Endothelial cell of umbilical vein (primary cell): ENCODE measurements around the gene CTDP1. TPM values are rescaled to one million over a fixed set of nuclear protein-coding genes. Genes with fewer than 3 reads are reported as not detected.

ENCODE experiments used
- BruUV-seq: library from RNA; stranded (reverse); fragments of 400-500 nt; replicated peaks from 2 replicates; lab custom pipeline; 2021; lab: Mats Ljungman, UMichigan
- CTCF ChIA-PET: fragments of 300-600, 350-600 bp; sonication (Branson Sonifier 250); formaldehyde crosslinking; loops from one replicate; lab custom pipeline; 2021; ENCODE audit warnings: antibody characterized with exemption, inconsistent platforms; lab: Charles Lee
- POLR2A ChIA-PET: fragments of 300-600, 350-600 bp; sonication (Branson Sonifier 250); formaldehyde crosslinking; loops from one replicate; lab custom pipeline; 2021; ENCODE audit warnings: antibody characterized with exemption, inconsistent platforms; lab: Charles Lee
- DNase-seq: peaks from one replicate; pipeline ENCODE4 v3.0.0-alpha.2; 2011; ENCODE audit warnings: low read depth, low spot score
- FAIRE-seq: peaks from 2 replicates; lab custom pipeline; 2011; peaks lifted over from hg19 to GRCh38; lab: Jason Lieb, UNC
- H2AFZ ChIP-seq: 2 replicates; pipeline ENCODE4 v1.6.0; 2012; ENCODE audit warnings: low read depth, low read length, control low read depth, inconsistent platforms
- H3K27ac ChIP-seq: 2 replicates; pipeline ENCODE4 v1.5.1; 2011; ENCODE audit warnings: low read depth, mild to moderate bottlenecking, control low read depth, low read length, moderate library complexity; ENCODE audit not compliant: insufficient read depth
- H3K27me3 ChIP-seq, 2 experiments: 2 replicates each; pipeline versions ENCODE4 v1.6.0 to v1.6.1; 2011; ENCODE audit warnings: low read length in 2 of 2, mixed read lengths in 1 of 2; ENCODE audit not compliant: control insufficient read depth in 2 of 2, insufficient read depth in 2 of 2
- H3K36me3 ChIP-seq, 2 experiments: 2 replicates in 1 of 2; 3 replicates in 1 of 2; pipeline ENCODE4 v1.5.1; 2011; ENCODE audit warnings: low read length in 2 of 2, mild to moderate bottlenecking in 1 of 2, moderate library complexity in 1 of 2; ENCODE audit not compliant: control insufficient read depth in 2 of 2, insufficient read depth in 2 of 2; ENCODE audit errors: extremely low read depth in 1 of 2
- H3K4me1 ChIP-seq: 3 replicates; pipeline ENCODE4 v1.5.1; 2011; ENCODE audit warnings: mild to moderate bottlenecking, low read length; ENCODE audit not compliant: control insufficient read depth, insufficient read depth; ENCODE audit errors: extremely low read depth
- H3K4me2 ChIP-seq: 2 replicates; pipeline ENCODE4 v1.6.1; 2011; ENCODE audit warnings: low read length, control low read depth, mixed read lengths; ENCODE audit not compliant: insufficient read depth
- H3K4me3 ChIP-seq, 3 experiments: fragments of 200-600 bp in 1 of 3; sonication (generic), shearing (Covaris generic) in 1 of 3; replicated peaks in 1 of 3; 2 replicates each; pipeline ENCODE4 v1.5.1; 2011 to 2016; ENCODE audit warnings: control low read depth in 3 of 3, low read length in 3 of 3, mild to moderate bottlenecking in 2 of 3, inconsistent platforms in 1 of 3, low read depth in 1 of 3, moderate library complexity in 1 of 3; ENCODE audit not compliant: insufficient read depth in 1 of 3
- H3K79me2 ChIP-seq: 2 replicates; pipeline ENCODE4 v1.6.0; 2012; ENCODE audit warnings: low read length, inconsistent platforms; ENCODE audit not compliant: control insufficient read depth, insufficient read depth
- H3K9ac ChIP-seq: replicated peaks from 2 replicates; pipeline ENCODE3; 2011; ENCODE audit warnings: low read length, control low read depth; ENCODE audit not compliant: insufficient read depth; ENCODE audit errors: extremely low read depth
- H3K9me1 ChIP-seq: replicated peaks from 3 replicates; pipeline ENCODE4 v1.6.0; 2011; ENCODE audit warnings: mild to moderate bottlenecking, low read length; ENCODE audit not compliant: control insufficient read depth, insufficient read depth; ENCODE audit errors: extremely low read depth
- H3K9me3 ChIP-seq: replicated peaks from 2 replicates; pipeline ENCODE4 v1.5.1; 2012; ENCODE audit warnings: low read length, inconsistent platforms; ENCODE audit not compliant: control insufficient read depth, insufficient read depth
- H4K20me1 ChIP-seq: replicated peaks from 2 replicates; pipeline ENCODE3; 2011; ENCODE audit warnings: mild to moderate bottlenecking, low read length; ENCODE audit not compliant: control insufficient read depth, insufficient read depth; ENCODE audit errors: extremely low read depth
- EZH2 ChIP-seq: IDR thresholded peaks from 2 replicates; pipeline ENCODE4 v1.6.1; 2012; ENCODE audit warnings: borderline replicate concordance, low read depth, mild to moderate bottlenecking, moderate library complexity, low read length, inconsistent platforms; ENCODE audit not compliant: severe bottlenecking
- FOS ChIP-seq: IDR thresholded peaks from 2 replicates; pipeline ENCODE4 v1.6.1; 2011; ENCODE audit warnings: mild to moderate bottlenecking, low read length, moderate library complexity, borderline replicate concordance; ENCODE audit not compliant: insufficient read depth
- GATA2 ChIP-seq: IDR thresholded peaks from 2 replicates; pipeline ENCODE4 v1.7.0; 2011; ENCODE audit warnings: low read depth, mild to moderate bottlenecking, moderate library complexity, mixed read lengths, low read length; ENCODE audit not compliant: insufficient read length, insufficient read depth
- JUN ChIP-seq: IDR thresholded peaks from 2 replicates; pipeline ENCODE4 v1.6.1; 2011; ENCODE audit warnings: borderline replicate concordance, low read depth; ENCODE audit not compliant: insufficient read length, insufficient read depth
- MYC ChIP-seq: IDR thresholded peaks from one replicate; pipeline ENCODE4 v1.6.1; 2011; ENCODE audit warnings: mild to moderate bottlenecking, low read depth, low read length
- POLR2A ChIP-seq: IDR thresholded peaks from 2 replicates; pipeline ENCODE4 v1.6.1; 2012; ENCODE audit warnings: low read depth, mild to moderate bottlenecking, control low read depth, low read length
- POLR2AphosphoS5 ChIP-seq: IDR thresholded peaks from 2 replicates; pipeline ENCODE4 v1.6.1; 2012; ENCODE audit warnings: low read depth, mild to moderate bottlenecking, control low read depth, low read length, moderate library complexity; ENCODE audit not compliant: insufficient read depth
- dilution Hi-C: fragments of 300-500 bp; cut with MboI; formaldehyde crosslinking; loops from one replicate; pipeline ENCODE4 v1.15.0; 2019; ENCODE audit warnings: low sequenced_read_pairs; ENCODE audit not compliant: extremely low pct_ligation_motif_present
- intact Hi-C: fragments of 100-400 bp; cut with micrococcal nuclease; formaldehyde crosslinking; loops from one replicate; pipeline ENCODE4 v1.10.0; 2022
- polyA plus RNA-seq, 4 experiments: library from polyadenylated mRNA; depleted of rRNA in 3 of 4; stranded (reverse) in 3 of 4; unstranded in 1 of 4; fragments of >200 nt; gene quantifications; 2 replicates each; pipeline versions ENCODE4 v1.2.1 to v1.2.3, GENCODE V29; 2011 to 2012; ENCODE audit warnings: missing spikeins in 1 of 4
- total RNA-seq: library from RNA; stranded (reverse); gene quantifications from 2 replicates; pipeline ENCODE4 v1.2.3, GENCODE V29; 2021
- TF ChIP-seq, protein P1 (sequence below), 2 donors: IDR thresholded peaks; 1 replicate in 1 of 2; 2 replicates in 1 of 2; pipeline ENCODE4 v1.5.1; 2011; ENCODE audit warnings: low read length in 2 of 2, mild to moderate bottlenecking in 2 of 2, moderate library complexity in 2 of 2, control low read depth in 1 of 2, inconsistent platforms in 1 of 2, low read depth in 1 of 2; ENCODE audit not compliant: insufficient read depth in 1 of 2; ENCODE audit errors: extremely low read depth in 1 of 2
- TF ChIP-seq, protein P2 (sequence below): IDR thresholded peaks from 2 replicates; pipeline ENCODE4 v1.6.1; 2011; ENCODE audit not compliant: insufficient read depth, insufficient read length

Gene CTDP1
- total and polyA plus RNA-seq, 2 donors (not counting 3 experiments of a cell fraction or from before 2014, with no cell fraction given): 15.3 to 27.6 TPM

DNA sequence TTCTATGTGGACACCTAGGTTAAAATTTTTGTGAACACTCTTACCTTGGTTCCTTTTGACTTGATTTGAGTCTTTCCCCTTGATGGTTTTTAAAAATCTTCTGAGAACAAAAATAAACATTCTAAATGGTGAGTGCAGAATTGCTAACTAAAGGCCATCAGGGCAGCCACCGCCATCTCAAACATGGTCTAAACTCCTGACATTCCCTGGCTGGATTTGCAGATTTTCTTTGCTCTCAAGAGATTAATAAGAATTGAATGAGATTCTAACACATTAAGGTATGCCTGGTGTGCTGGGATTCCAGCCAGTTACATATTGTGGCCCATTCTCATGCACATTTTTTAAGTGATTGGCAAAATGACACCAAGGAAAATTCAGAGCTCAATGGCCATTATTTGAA is 17.2 kb upstream of the CTDP1 start:
- no peaks in the 10 kb centered on the region for H3K9me3 ChIP-seq
- peaks cover 13 to 24% of the 10 kb centered on the region in 2 experiments for H3K27me3 ChIP-seq
- no peak overlapping the region for H2AFZ ChIP-seq
- H3K27ac ChIP-seq: no peak overlapping the region
- no peak overlapping the region for H3K9ac ChIP-seq
- no peak overlapping the region for H3K4me2 ChIP-seq
- BruUV-seq: no TSS peak
- dilution Hi-C loops: no loop called here
- no peak overlapping the region for H3K4me3 ChIP-seq
- no peak for TF ChIP-seq POLR2A
- no peak for TF ChIP-seq GATA2
- TF ChIP-seq FOS: no peak
- TF ChIP-seq EZH2: no peak
- TF ChIP-seq, protein P1, sequence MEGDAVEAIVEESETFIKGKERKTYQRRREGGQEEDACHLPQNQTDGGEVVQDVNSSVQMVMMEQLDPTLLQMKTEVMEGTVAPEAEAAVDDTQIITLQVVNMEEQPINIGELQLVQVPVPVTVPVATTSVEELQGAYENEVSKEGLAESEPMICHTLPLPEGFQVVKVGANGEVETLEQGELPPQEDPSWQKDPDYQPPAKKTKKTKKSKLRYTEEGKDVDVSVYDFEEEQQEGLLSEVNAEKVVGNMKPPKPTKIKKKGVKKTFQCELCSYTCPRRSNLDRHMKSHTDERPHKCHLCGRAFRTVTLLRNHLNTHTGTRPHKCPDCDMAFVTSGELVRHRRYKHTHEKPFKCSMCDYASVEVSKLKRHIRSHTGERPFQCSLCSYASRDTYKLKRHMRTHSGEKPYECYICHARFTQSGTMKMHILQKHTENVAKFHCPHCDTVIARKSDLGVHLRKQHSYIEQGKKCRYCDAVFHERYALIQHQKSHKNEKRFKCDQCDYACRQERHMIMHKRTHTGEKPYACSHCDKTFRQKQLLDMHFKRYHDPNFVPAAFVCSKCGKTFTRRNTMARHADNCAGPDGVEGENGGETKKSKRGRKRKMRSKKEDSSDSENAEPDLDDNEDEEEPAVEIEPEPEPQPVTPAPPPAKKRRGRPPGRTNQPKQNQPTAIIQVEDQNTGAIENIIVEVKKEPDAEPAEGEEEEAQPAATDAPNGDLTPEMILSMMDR (IDR thresholded peaks at IDR 0.05; ENCODE audit: extremely low read depth in 1 of 2, insufficient read depth in 1 of 2, low read depth in 1 of 2, low read length in 2 of 2): no peak
- no peak for TF ChIP-seq POLR2AphosphoS5
- TF ChIP-seq, protein P2, sequence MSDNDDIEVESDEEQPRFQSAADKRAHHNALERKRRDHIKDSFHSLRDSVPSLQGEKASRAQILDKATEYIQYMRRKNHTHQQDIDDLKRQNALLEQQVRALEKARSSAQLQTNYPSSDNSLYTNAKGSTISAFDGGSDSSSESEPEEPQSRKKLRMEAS: no peak
- no peak for TF ChIP-seq JUN
- no peak for TF ChIP-seq MYC
- H3K79me2 ChIP-seq: no peaks in the 10 kb centered on the region
- H3K4me1 ChIP-seq: no peaks in the 10 kb centered on the region
- ChIA-PET CTCF (no interaction called here), POLR2A (no interaction called here)
- DNase-seq: no peak
- intact Hi-C loops: no loop called here
- H3K36me3 ChIP-seq: no peaks in the 10 kb centered on the region
- H4K20me1 ChIP-seq: no peaks in the 10 kb centered on the region
- FAIRE-seq: peak; percentile 28
- no peaks in the 10 kb centered on the region for H3K9me1 ChIP-seq
